Stromal cell of bone marrow (primary cell): ENCODE results near the gene PRDX5.

Experiments
- DNase-seq: peaks from one replicate; pipeline ENCODE4 v3.0.0-alpha.2; 2012; ENCODE audit warnings: low read depth

Gene PRDX5

GRCh38 chr11:64317961-64318765 is at the start of gene PRDX5:
PRDX5 (plus strand) TSS chr11:64318121; CDS start chr11:64318216, 95 bp downstream.
- peak; percentile 93 for DNase-seq

- DNase-seq = no peak
Measured at GRCh38 chr11:64268893-64269539, 48.9 kb upstream of the PRDX5 start.

GRCh38 chr11:64269540-64270220 is 48.2 kb upstream of the PRDX5 start:
- peak; percentile 100 for DNase-seq

- DNase-seq = no peak
Measured at GRCh38 chr11:64275031-64275800, 42.7 kb upstream of the PRDX5 start.

- no peak for DNase-seq
Measured at GRCh38 chr11:64275841-64276240, 42.1 kb upstream of the PRDX5 start.

- DNase-seq = no peak
Measured at GRCh38 chr11:64276653-64277431, 41.1 kb upstream of the PRDX5 start.

GRCh38 chr11:64278576-64279190 is 39.2 kb upstream of the PRDX5 start:
- no peak for DNase-seq

GRCh38 chr11:64281957-64282770 is 35.8 kb upstream of the PRDX5 start:
- DNase-seq = no peak

- DNase-seq = no peak
Measured at GRCh38 chr11:64283092-64283491, 34.8 kb upstream of the PRDX5 start.

GRCh38 chr11:64284048-64284961 is 33.6 kb upstream of the PRDX5 start, which contains the start of gene BAD:
BAD (minus strand) TSS chr11:64284665; CDS start chr11:64284368, 297 bp downstream.
- peak; percentile 86 for DNase-seq

GRCh38 chr11:64284962-64285884 is 32.7 kb upstream of the PRDX5 start, which contains the start of gene GPR137:
GPR137 (plus strand) TSS chr11:64285848; CDS start chr11:64286525, 677 bp downstream.
- DNase-seq = peak; percentile 46

- no peak for DNase-seq
Measured at GRCh38 chr11:64285885-64286800, 31.8 kb upstream of the PRDX5 start.

GRCh38 chr11:64286801-64287159 is 31.1 kb upstream of the PRDX5 start:
- no peak for DNase-seq

GRCh38 chr11:64287676-64288352 is 30.1 kb upstream of the PRDX5 start:
- DNase-seq = no peak

- no peak for DNase-seq
Measured at GRCh38 chr11:64288353-64288750, 29.6 kb upstream of the PRDX5 start.

GRCh38 chr11:64289002-64289564 is 28.8 kb upstream of the PRDX5 start:
- no peak for DNase-seq
